K562 (cell line): ENCODE results near the gene RDM1. TPM values are rescaled to one million over a fixed set of nuclear protein-coding genes. Genes with fewer than 3 reads are reported as not detected.

Source experiments
- ATAC-seq: fragments of 200-7000 bp; cut with Tn5 transposase; 3 replicates; pipeline ENCODE4 v1.9.1; 2020; ENCODE audit warnings: moderate library complexity
- BruUV-seq: library from RNA; stranded (reverse); fragments of 400-500 nt; replicated peaks from 2 replicates; lab custom pipeline; 2021; lab: Mats Ljungman, UMichigan
- CTCF ChIA-PET: fragments of 300-600 bp; formaldehyde crosslinking; extraction: SDS; loops from one replicate; lab custom pipeline; 2021; ENCODE audit warnings: low intra/inter-chr PET ratio; lab: Yijun Ruan, JAX
- POLR2A ChIA-PET: fragments of 300-600, 350-650 bp; sonication (Branson Sonifier 250); formaldehyde crosslinking; extraction: SDS; loops from one replicate; lab custom pipeline; 2021; ENCODE audit warnings: antibody characterized with exemption, inconsistent platforms; lab: Yijun Ruan, JAX
- DNase-seq, 4 experiments: peaks; one replicate each; pipeline versions ENCODE4 v3.0.0 to v3.0.0-alpha.2; 2011 to 2018; ENCODE audit warnings: low spot score in 3 of 4, mixed read lengths in 3 of 4; ENCODE audit errors: extremely low read depth in 1 of 4
- FAIRE-seq: peaks from 2 replicates; lab custom pipeline; 2011; peaks lifted over from hg19 to GRCh38; lab: Jason Lieb, UNC
- H2AFZ ChIP-seq: 2 replicates; pipeline ENCODE4 v1.6.0; 2011; ENCODE audit warnings: low read depth, low read length, control low read depth, inconsistent platforms
- H3K27ac ChIP-seq: fragments of 200-600 bp; 3 replicates; pipeline ENCODE4 v1.8.0; 2011; ENCODE audit warnings: low read depth, mild to moderate bottlenecking, control low read depth, inconsistent platforms, low read length, moderate library complexity, mixed read lengths; ENCODE audit errors: extremely low read depth
- H3K27me3 ChIP-seq, 2 experiments: fragments of 300-600 bp in 1 of 2; 2 replicates in 1 of 2; 3 replicates in 1 of 2; pipeline versions ENCODE4 v1.6.0 to v1.8.0; 2011; ENCODE audit warnings: inconsistent platforms in 2 of 2, low read length in 2 of 2, mild to moderate bottlenecking in 1 of 2, mixed read lengths in 1 of 2, moderate library complexity in 1 of 2; ENCODE audit not compliant: control insufficient read depth in 2 of 2, insufficient read depth in 2 of 2
- H3K36me3 ChIP-seq: fragments of 300-600 bp; 3 replicates; pipeline ENCODE4 v1.8.0; 2011; ENCODE audit warnings: mild to moderate bottlenecking, low read length, inconsistent platforms; ENCODE audit not compliant: control insufficient read depth, insufficient read depth
- H3K4me1 ChIP-seq, 2 experiments: fragments of 200-600 bp in 1 of 2; replicated peaks in 1 of 2; 2 replicates in 1 of 2; 3 replicates in 1 of 2; pipeline versions ENCODE4 v1.5.1 to v1.8.0; 2011; ENCODE audit warnings: inconsistent platforms in 2 of 2, low read length in 2 of 2, mild to moderate bottlenecking in 1 of 2, mixed read lengths in 1 of 2, moderate library complexity in 1 of 2; ENCODE audit not compliant: control insufficient read depth in 2 of 2, insufficient read depth in 2 of 2
- H3K4me2 ChIP-seq: 2 replicates; pipeline ENCODE4 v1.6.1; 2011; ENCODE audit warnings: low read length, control low read depth, inconsistent platforms, mixed read lengths; ENCODE audit not compliant: insufficient read depth
- H3K4me3 ChIP-seq: fragments of 200-600 bp; sonication (generic), shearing (Covaris generic); 2 replicates; pipeline ENCODE4 v1.5.1; 2016; ENCODE audit warnings: control low read depth, inconsistent platforms
- H3K79me2 ChIP-seq: fragments of 200-600 bp; 3 replicates; pipeline ENCODE4 v1.8.0; 2011; ENCODE audit warnings: low read length, inconsistent platforms; ENCODE audit not compliant: control insufficient read depth, insufficient read depth
- H3K9ac ChIP-seq, 2 experiments: 2 replicates each; pipeline versions ENCODE4 v1.6.0 to v1.6.1; 2011; ENCODE audit warnings: low read depth in 2 of 2, low read length in 2 of 2, control low read depth in 1 of 2, inconsistent platforms in 1 of 2, mild to moderate bottlenecking in 1 of 2, mixed read lengths in 1 of 2; ENCODE audit not compliant: insufficient read depth in 1 of 2
- H3K9me1 ChIP-seq: one replicate; pipeline ENCODE4 v1.6.0; 2011; ENCODE audit warnings: inconsistent platforms, mild to moderate bottlenecking, low read length, moderate library complexity; ENCODE audit not compliant: control insufficient read depth, insufficient read depth
- H3K9me3 ChIP-seq: replicated peaks from 2 replicates; pipeline ENCODE4 v1.5.1; 2011; ENCODE audit warnings: low read depth, low read length, inconsistent platforms; ENCODE audit not compliant: control insufficient read depth, insufficient read depth
- H4K20me1 ChIP-seq: replicated peaks from 2 replicates; pipeline ENCODE4 v1.6.1; 2011; ENCODE audit warnings: low read length, inconsistent platforms, mixed read lengths; ENCODE audit not compliant: control insufficient read depth, insufficient read depth
- ELF1 ChIP-seq: fragments of 200-800 bp; sonication (Bioruptor generic); IDR thresholded peaks from 2 replicates; pipeline ENCODE4 v1.6.1; 2016; ENCODE audit warnings: missing genetic modification characterization, missing compliant biosample characterization
- NFIC ChIP-seq: fragments of 450-650 bp; IDR thresholded peaks from 2 replicates; pipeline ENCODE4 v1.6.1; 2017; ENCODE audit warnings: mild to moderate bottlenecking, inconsistent platforms
- RREB1 ChIP-seq: fragments of 250-450 bp; sonication (Bioruptor Pico); IDR thresholded peaks from 2 replicates; pipeline ENCODE4 v1.4.0; 2020
- WGBS: fragments of 100-300 bp; shearing (Covaris generic); methylation state at CpG from one replicate; pipeline ENCODE4 v1.1.6; 2016; ENCODE audit warnings: low coverage, mixed read lengths; ENCODE audit not compliant: insufficient coverage; ENCODE audit errors: missing lambda C conversion rate; 5-methylcytosine and 5-hydroxymethylcytosine counted together
- in situ Hi-C: fragments of 300-500 bp; cut with MboI; formaldehyde crosslinking; loops from 4 replicates; pipeline ENCODE4 v1.15.0; 2018; ENCODE audit warnings: inconsistent platforms, mixed read lengths
- intact Hi-C: fragments of 100-400 bp; cut with micrococcal nuclease; formaldehyde crosslinking; loops from 2 replicates; pipeline ENCODE4 v1.14.2; 2022
- polyA plus RNA-seq, 8 experiments: library from polyadenylated mRNA; depleted of rRNA in 4 of 8; stranded (reverse) in 5 of 8; unstranded in 3 of 8; fragments of >200 nt; fragmentation: Nextera tagmentation in 2 of 8; fragmentation: Illumina TruSeq in 1 of 8; extraction: Ambion mirVana in 2 of 8; extraction: Trizol in 1 of 8; gene quantifications; 2 replicates each; pipeline versions ENCODE4 v1.2.1 to v1.2.3, GENCODE V29; 2011 to 2014; ENCODE audit warnings: inconsistent platforms in 1 of 8, missing spikeins in 1 of 8
- total RNA-seq, 7 experiments: library from RNA; depleted of rRNA in 6 of 7; stranded (reverse); fragments of >200 nt in 6 of 7; fragmentation: Illumina TruSeq in 2 of 7; extraction: Trizol in 2 of 7; gene quantifications; 2 replicates each; pipeline versions ENCODE4 v1.2.1 to v1.2.3, GENCODE V29; 2011 to 2021; ENCODE audit warnings: low replicate concordance in 1 of 7

RDM1 gene
- total and polyA plus RNA-seq, 9 of the 15 experiments (the other 6 are each of a cell fraction or from before 2014, with no cell fraction given), result 2.5 to 11.2 (median 5.4) TPM

- no peak for TF ChIP-seq RREB1 (CRISPR knock-in tag)
- TF ChIP-seq ELF1, result peak; percentile 58
- peak; percentile 79 for TF ChIP-seq NFIC
- Histone ChIP-seq H3K9me3 (no peaks in the 10 kb centered on the region), H3K9ac (no peak overlapping the region), H3K4me1 (peaks cover 0 to 7% of the 10 kb centered on the region in 2 experiments; a peak in 2 of 5 replicates), H3K27ac (no peak overlapping the region), H4K20me1 (no peaks in the 10 kb centered on the region), H3K9me1 (no peaks in the 10 kb centered on the region), H3K27me3 (no peaks in the 10 kb centered on the region), H3K36me3 (no peaks in the 10 kb centered on the region), H3K79me2 (no peaks in the 10 kb centered on the region), H3K4me3 (no peak overlapping the region), H3K4me2 (no peak overlapping the region), H2AFZ (peak overlapping the region; percentile 49)
- BruUV-seq, result no TSS peak
- ATAC-seq (no peak; the same call in 1 of the 3 replicates), DNase-seq (no peak), FAIRE-seq (no peak)
- in situ Hi-C loops, result no loop called here
- WGBS, result 29% methylated on average over 2 of the region's 2 CpGs
- intact Hi-C loops, result no loop called here
- CTCF ChIA-PET, result no interaction called here
- POLR2A ChIA-PET, result interaction anchor here (0.7 to 2.0 kb wide), 5 partner anchors 10 to 1477 kb away, joined by 3 to 9 read pairs (median 5); partner anchors contain the start of gene CCL5
These were observed 40.5 kb downstream of the RDM1 start for GRCh38 chr17:35889818-35890773.
